SJSA1 (cell line): ENCODE data around the gene ZKSCAN3. TPM values are rescaled to one million over a fixed set of nuclear protein-coding genes. Genes with fewer than 3 reads are reported as not detected.
"Not testable (repeated sequence)": the region's sequence is repeated elsewhere in the genome, so short reads cannot be mapped to it uniquely, and the experiment has no call there.

Experiments
- DNase-seq, 2 experiments: peaks; one replicate each; pipeline ENCODE4 v3.0.0-alpha.2; 2015 to 2020; ENCODE audit warnings: low spot score in 2 of 2, low read depth in 1 of 2
- H3K27ac ChIP-seq: fragments of 250-450 bp; sonication (Bioruptor Pico); 2 replicates; pipeline ENCODE4 v1.5.1; 2020; ENCODE audit warnings: mild to moderate bottlenecking, moderate library complexity
- H3K27me3 ChIP-seq: fragments of 250-450 bp; sonication (Bioruptor Pico); replicated peaks from 2 replicates; pipeline ENCODE4 v1.5.1; 2020; ENCODE audit warnings: mild to moderate bottlenecking, moderate library complexity
- H3K36me3 ChIP-seq: fragments of 250-450 bp; sonication (Bioruptor Pico); 2 replicates; pipeline ENCODE4 v1.5.1; 2020; ENCODE audit warnings: mild to moderate bottlenecking
- H3K4me1 ChIP-seq: fragments of 250-450 bp; sonication (Bioruptor Pico); replicated peaks from 2 replicates; pipeline ENCODE4 v1.6.1; 2021; ENCODE audit warnings: mild to moderate bottlenecking
- H3K4me3 ChIP-seq: fragments of 250-450 bp; sonication (Bioruptor Pico); 2 replicates; pipeline ENCODE4 v1.5.1; 2020; ENCODE audit warnings: mild to moderate bottlenecking
- H3K9me3 ChIP-seq: fragments of 250-450 bp; sonication (Bioruptor Pico); replicated peaks from 2 replicates; pipeline ENCODE4 v1.5.1; 2020; ENCODE audit warnings: mild to moderate bottlenecking
- total RNA-seq: library from RNA; depleted of rRNA; stranded (reverse); fragments of >200 nt; shearing (Covaris generic); gene quantifications from 2 replicates; pipeline ENCODE4 v1.2.3, GENCODE V29; 2014; rRNA removed

ZKSCAN3 gene
- total RNA-seq, 1 experiment from 2014 or later, result 6.9 TPM

DNA sequence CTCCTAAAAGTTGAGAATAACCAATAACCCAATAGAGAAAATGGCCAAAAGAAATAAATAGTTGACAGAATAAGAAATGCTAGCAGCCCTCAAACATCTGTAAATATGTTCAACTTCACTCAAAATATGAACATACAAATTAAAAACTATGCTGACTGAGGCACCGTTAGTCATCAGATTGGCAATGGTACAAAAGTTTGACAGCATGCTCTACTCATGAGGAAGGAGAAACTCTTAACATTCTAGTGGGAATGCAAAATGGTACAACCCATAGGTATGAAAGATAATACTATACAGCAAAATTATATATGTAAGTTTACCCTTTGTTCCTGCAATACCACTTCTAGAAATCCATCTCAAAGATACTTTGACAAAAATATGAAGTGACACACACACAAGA, 51.4 kb downstream of the ZKSCAN3 start:
- Histone ChIP-seq H3K27ac (no peak overlapping the region), H3K9me3 (no peaks in the 10 kb centered on the region), H3K4me3 (no peak overlapping the region), H3K36me3 (peaks cover 23% of the 10 kb centered on the region), H3K4me1 (peaks cover 21% of the 10 kb centered on the region), H3K27me3 (no peaks in the 10 kb centered on the region)
- no peak for DNase-seq

DNA sequence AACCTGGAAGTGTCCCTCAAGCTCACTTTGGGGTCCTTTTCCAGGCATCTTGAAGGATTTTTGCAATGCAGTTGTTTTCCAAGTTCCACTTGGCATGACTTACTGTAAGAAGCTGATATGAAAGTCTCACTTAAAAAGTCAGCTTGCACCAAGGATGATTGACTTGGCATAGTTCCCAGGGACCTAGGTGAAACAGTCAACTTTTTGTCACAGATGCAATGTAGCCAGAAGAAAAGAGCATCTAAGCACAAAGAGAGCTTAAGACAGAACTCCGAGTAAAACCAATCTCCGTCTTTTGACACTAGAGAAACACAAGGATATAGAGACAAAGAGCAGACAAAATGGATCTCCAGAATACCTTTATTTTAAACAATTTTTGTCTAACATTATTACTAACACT, 52.5 kb downstream of the ZKSCAN3 start:
- Histone ChIP-seq H3K4me1 (peaks cover 12% of the 10 kb centered on the region), H3K4me3 (no peak overlapping the region), H3K9me3 (no peaks in the 10 kb centered on the region), H3K27ac (no peak overlapping the region), H3K27me3 (no peaks in the 10 kb centered on the region), H3K36me3 (peaks cover 12% of the 10 kb centered on the region)
- no peak for DNase-seq

DNA sequence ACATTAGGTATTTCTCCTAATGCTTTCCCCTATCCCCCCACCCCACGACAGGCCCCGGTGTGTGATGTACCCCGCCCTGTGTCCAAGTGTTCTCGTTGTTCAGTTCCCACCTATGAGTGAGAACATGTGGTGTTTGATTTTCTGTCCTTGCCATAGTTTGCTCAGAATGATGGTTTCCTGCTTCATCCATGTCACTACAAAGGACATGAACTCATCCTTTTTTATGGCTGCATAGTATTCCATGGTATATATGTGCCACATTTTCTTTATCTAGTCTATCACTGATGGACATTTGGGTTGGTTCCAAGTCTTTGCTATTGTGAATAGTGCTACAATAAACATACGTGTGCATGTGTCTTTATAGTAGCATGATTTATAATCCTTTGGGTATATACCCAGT, 54.2 kb downstream of the ZKSCAN3 start:
- H3K9me3 ChIP-seq, H3K27me3 ChIP-seq, H3K4me1 ChIP-seq, H3K4me3 ChIP-seq, H3K36me3 ChIP-seq, DNase-seq, H3K27ac ChIP-seq: not testable (repeated sequence)

DNA sequence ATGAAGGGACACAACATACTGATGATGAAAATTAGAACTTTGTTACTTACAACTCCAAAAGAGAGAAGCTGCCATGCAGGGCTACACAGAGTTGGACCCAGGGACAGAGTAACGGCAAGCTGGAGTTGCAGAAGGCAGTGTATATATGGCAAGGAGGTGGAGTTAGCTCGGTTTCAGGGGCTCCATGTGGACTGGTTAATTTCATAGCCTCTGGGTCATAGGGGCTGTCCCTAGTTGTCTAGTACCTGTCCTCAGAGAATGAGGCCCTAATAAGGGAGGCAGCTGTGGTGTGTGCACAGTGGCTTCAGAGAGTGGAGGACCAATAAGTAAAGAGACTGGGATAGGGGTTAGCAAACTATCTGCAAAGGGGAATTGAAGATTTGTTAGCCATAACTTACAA, 57.7 kb downstream of the ZKSCAN3 start:
- Histone ChIP-seq H3K4me3 (no peak overlapping the region), H3K27ac (no peak overlapping the region), H3K4me1 (no peaks in the 10 kb centered on the region), H3K36me3 (no peaks in the 10 kb centered on the region), H3K27me3 (no peaks in the 10 kb centered on the region; the same call in 1 of the 2 replicates), H3K9me3 (no peaks in the 10 kb centered on the region)
- no peak for DNase-seq

DNA sequence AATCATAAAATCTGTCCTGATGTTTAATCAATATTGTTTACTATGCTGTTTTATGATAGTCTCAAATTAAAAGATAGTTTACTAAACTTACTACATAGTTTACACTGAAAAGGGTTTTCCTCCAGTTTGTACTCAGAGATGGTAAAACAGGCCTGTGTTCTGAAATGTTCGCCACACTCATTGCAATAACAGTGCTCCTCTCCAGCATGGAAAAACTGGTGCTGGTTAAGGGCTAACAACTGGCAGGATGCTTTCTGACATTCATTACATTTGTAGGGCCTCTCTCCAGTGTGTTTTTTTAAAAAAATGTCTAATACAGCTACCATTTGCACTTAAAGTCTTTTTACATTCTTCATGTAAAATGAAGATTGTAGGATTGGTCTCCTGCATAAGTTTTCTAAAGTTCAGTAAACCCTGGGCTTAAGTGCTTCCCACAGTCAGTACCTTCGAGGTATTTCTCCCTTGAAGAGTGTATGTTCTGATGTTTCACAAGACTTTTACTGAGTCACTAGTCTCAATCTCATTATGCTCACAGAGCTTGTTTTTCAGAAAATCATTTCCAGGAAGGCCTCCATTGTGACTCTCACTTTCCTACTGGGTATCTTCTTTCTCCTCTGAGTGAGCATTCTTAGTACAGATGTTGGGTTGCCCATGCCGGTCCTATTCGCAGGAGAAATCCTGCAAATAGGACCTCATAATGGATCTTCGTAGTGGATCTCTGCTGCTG, 58.5 kb downstream of the ZKSCAN3 start:
- no peaks in the 10 kb centered on the region; the same call in 1 of the 2 replicates for H3K27me3 ChIP-seq
- no peaks in the 10 kb centered on the region for H3K4me1 ChIP-seq
- no peak overlapping the region for H3K4me3 ChIP-seq
- no peaks in the 10 kb centered on the region for H3K36me3 ChIP-seq
- no peak for DNase-seq
- no peak overlapping the region for H3K27ac ChIP-seq
- H3K9me3 ChIP-seq, result no peaks in the 10 kb centered on the region

GRCh38 chr6:28410767-28411166, 61.0 kb downstream of the ZKSCAN3 start:
- no peak for DNase-seq
- H3K27me3 ChIP-seq, result no peaks in the 10 kb centered on the region; the same call in 1 of the 2 replicates
- no peaks in the 10 kb centered on the region for H3K36me3 ChIP-seq
- no peak overlapping the region for H3K4me3 ChIP-seq
- H3K4me1 ChIP-seq, result no peaks in the 10 kb centered on the region
- H3K27ac ChIP-seq, result no peak overlapping the region
- H3K9me3 ChIP-seq, result no peaks in the 10 kb centered on the region

- DNase-seq, result no peak
- H3K4me3 ChIP-seq, result no peak overlapping the region
These were observed 63.9 kb downstream of the ZKSCAN3 start for GRCh38 chr6:28413681-28414080.

More at GRCh38 chr6:28413681-28414080, 63.9 kb downstream of the ZKSCAN3 start:
- Histone ChIP-seq H3K27me3 (no peaks in the 10 kb centered on the region; the same call in 1 of the 2 replicates), H3K9me3 (no peaks in the 10 kb centered on the region), H3K27ac (no peak overlapping the region), H3K36me3 (no peaks in the 10 kb centered on the region), H3K4me1 (no peaks in the 10 kb centered on the region)

Other genes starting within 250 kb of the ZKSCAN3 start
- 0.31 and 1.2 TPM in 2 replicates for gene ZSCAN16, start 225.3 kb upstream of the ZKSCAN3 start, total RNA-seq
- gene ZKSCAN8, start 208.1 kb upstream of the ZKSCAN3 start, total RNA-seq, result 8.2 and 12.4 TPM in 2 replicates
- 24.3 and 34.9 TPM in 2 replicates for gene ZSCAN9, start 124.7 kb upstream of the ZKSCAN3 start, total RNA-seq
- 8.2 and 13.8 TPM in 2 replicates for gene ZKSCAN4, start 97.7 kb upstream of the ZKSCAN3 start, total RNA-seq
- not detected in 2 replicates for gene NKAPL, start 90.7 kb upstream of the ZKSCAN3 start, total RNA-seq
- gene ZSCAN26, start 82.8 kb upstream of the ZKSCAN3 start, total RNA-seq, result 11.7 and 17.4 TPM in 2 replicates
- 13.4 and 13.5 TPM in 2 replicates for gene PGBD1, start 68.4 kb upstream of the ZKSCAN3 start, total RNA-seq
- 17.9 and 67.4 TPM in 2 replicates for gene ZSCAN31, start 13.8 kb upstream of the ZKSCAN3 start, total RNA-seq
- gene ZSCAN12, start 49.8 kb downstream of the ZKSCAN3 start, total RNA-seq, result 4.8 and 6.6 TPM in 2 replicates
- gene ZSCAN23, start 93.5 kb downstream of the ZKSCAN3 start, total RNA-seq, result 0.28 and 2.6 TPM in 2 replicates
- gene GPX6, start 165.8 kb downstream of the ZKSCAN3 start, total RNA-seq, result not detected in 2 replicates
- gene GPX5, start 175.9 kb downstream of the ZKSCAN3 start, total RNA-seq, result not detected in 2 replicates